ENCODE data around the gene MMP24. TPM values are rescaled to one million over a fixed set of nuclear protein-coding genes. Genes with fewer than 3 reads are reported as not detected.

MMP24 gene
- total RNA-seq, 2 experiments from 2014 or later, result not detected

DNA sequence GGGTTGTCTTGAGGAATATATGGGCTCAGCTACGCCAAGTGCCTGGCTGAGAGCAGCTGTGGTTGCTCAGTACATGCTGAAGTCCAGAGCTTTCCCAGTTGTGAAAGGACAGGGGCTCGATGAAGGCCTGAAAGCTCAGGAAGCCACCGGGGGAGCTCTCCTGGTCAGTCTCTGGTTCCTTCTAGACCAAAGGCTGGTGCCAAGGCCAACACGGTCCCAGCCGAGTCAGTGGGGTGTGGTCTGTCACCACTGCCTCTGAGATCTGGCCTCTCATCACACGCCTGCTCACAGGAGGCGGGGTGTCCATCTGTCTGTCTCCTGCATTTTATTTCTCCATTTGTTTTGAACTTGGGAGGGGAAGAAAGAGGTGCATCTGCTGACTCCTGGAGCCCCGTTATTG is 70.7 kb downstream of the MMP24 start:
- no peaks in the 10 kb centered on the region for H3K36me3 Mint-ChIP-seq (ENCODE audit: low read depth)
- no peak for DNase-seq
- H3K4me1 Mint-ChIP-seq, result no peaks in the 10 kb centered on the region
- H3K27ac Mint-ChIP-seq, result no peak overlapping the region
- H3K27me3 Mint-ChIP-seq, result peaks cover 4% of the 10 kb centered on the region
- H3K4me3 Mint-ChIP-seq, result no peak overlapping the region
- H3K9me3 Mint-ChIP-seq, result no peaks in the 10 kb centered on the region
- POLR2A ChIA-PET, result no interaction called here
- CTCF ChIA-PET, result interaction anchor here (1.3 to 2.2 kb wide), 3 partner anchors 10 to 224 kb away, joined by 3 to 7 read pairs (median 3); partner anchors contain the start of gene EIF6

GRCh38 chr20:35297740-35298139 is 71.2 kb downstream of the MMP24 start:
- POLR2A ChIA-PET, result no interaction called here
- peaks cover 4% of the 10 kb centered on the region for H3K27me3 Mint-ChIP-seq
- DNase-seq, result no peak
- H3K4me1 Mint-ChIP-seq, result no peaks in the 10 kb centered on the region
- no peaks in the 10 kb centered on the region for H3K36me3 Mint-ChIP-seq (ENCODE audit: low read depth)
- H3K9me3 Mint-ChIP-seq, result no peaks in the 10 kb centered on the region
- H3K4me3 Mint-ChIP-seq, result no peak overlapping the region
- H3K27ac Mint-ChIP-seq, result no peak overlapping the region
- CTCF ChIA-PET, result interaction anchor here (1.3 to 2.2 kb wide), 4 partner anchors 9 to 224 kb away, joined by 3 to 7 read pairs (median 4); partner anchors contain the start of gene EIF6

GRCh38 chr20:35298264-35298663 is 71.8 kb downstream of the MMP24 start:
- H3K27ac Mint-ChIP-seq, result no peak overlapping the region
- H3K36me3 Mint-ChIP-seq (ENCODE audit: low read depth), result no peaks in the 10 kb centered on the region
- no peak for DNase-seq

DNA sequence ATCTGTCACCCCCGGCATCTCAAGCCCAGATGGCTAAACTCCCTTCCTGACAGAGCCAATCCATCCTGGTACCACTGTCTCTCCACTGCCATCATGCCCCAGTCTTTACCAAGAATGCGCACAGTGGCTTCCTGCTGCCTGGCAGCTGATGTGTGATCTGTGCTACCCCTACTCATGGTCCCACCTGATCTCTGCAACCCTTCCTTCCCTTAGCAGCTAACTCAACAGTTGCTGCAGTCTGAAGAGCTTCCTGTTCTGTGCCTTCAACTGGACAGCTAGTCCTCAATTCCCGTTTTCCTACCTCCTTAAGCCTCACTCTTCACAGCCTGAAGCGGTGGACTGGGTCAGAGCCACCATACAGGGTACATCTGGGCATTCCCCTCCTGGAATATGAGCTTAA is 73.3 kb downstream of the MMP24 start:
- H3K27me3 Mint-ChIP-seq, result peaks cover 4% of the 10 kb centered on the region
- H3K4me3 Mint-ChIP-seq, result no peak overlapping the region
- ChIA-PET CTCF (interaction anchor here (1.0 to 2.1 kb wide), 4 partner anchors 10 to 148 kb away, joined by 3 to 6 read pairs (median 4); no protein-coding TSS in a partner anchor), POLR2A (no interaction called here)
- no peak overlapping the region for H3K27ac Mint-ChIP-seq
- peaks cover 14% of the 10 kb centered on the region for H3K4me1 Mint-ChIP-seq
- DNase-seq, result no peak
- H3K36me3 Mint-ChIP-seq (ENCODE audit: low read depth), result no peaks in the 10 kb centered on the region
- no peaks in the 10 kb centered on the region for H3K9me3 Mint-ChIP-seq

More at GRCh38 chr20:35298264-35298663, 71.8 kb downstream of the MMP24 start:
- ChIA-PET CTCF (interaction anchor here (0.6 to 2.2 kb wide), 5 partner anchors 11 to 225 kb away, joined by 3 to 7 read pairs (median 4); partner anchors contain the start of gene EIF6), POLR2A (no interaction called here)
- peaks cover 4% of the 10 kb centered on the region for H3K27me3 Mint-ChIP-seq
- no peak overlapping the region for H3K4me3 Mint-ChIP-seq
- H3K4me1 Mint-ChIP-seq, result no peaks in the 10 kb centered on the region
- H3K9me3 Mint-ChIP-seq, result no peaks in the 10 kb centered on the region

- CTCF ChIA-PET, result interaction anchor here (0.8 to 2.1 kb wide), 7 partner anchors 9 to 147 kb away, joined by 3 to 7 read pairs (median 3); partner anchors contain the start of gene MMP24OS
- Mint-ChIP-seq H3K4me1 (peaks cover 23% of the 10 kb centered on the region), H3K27ac (no peak overlapping the region), H3K4me3 (no peak overlapping the region), H3K27me3 (no peaks in the 10 kb centered on the region), H3K36me3 (ENCODE audit: low read depth) (no peaks in the 10 kb centered on the region), H3K9me3 (no peaks in the 10 kb centered on the region)
- no peak for DNase-seq
- POLR2A ChIA-PET, result no interaction called here
These were observed 74.2 kb downstream of the MMP24 start for GRCh38 chr20:35300469-35301262.

- H3K4me1 Mint-ChIP-seq, result peaks cover 30% of the 10 kb centered on the region
These were observed 74.9 kb downstream of the MMP24 start for GRCh38 chr20:35301426-35301825.

GRCh38 chr20:35302421-35303335 is 76.2 kb downstream of the MMP24 start:
- CTCF ChIA-PET, result interaction anchor here (0.6 to 8.1 kb wide), 19 partner anchors 7 to 1031 kb away, joined by 3 to 90 read pairs (median 6); partner anchors contain the start of genes CEP250 and EIF6
- Mint-ChIP-seq H3K27ac (no peak overlapping the region), H3K36me3 (ENCODE audit: low read depth) (no peaks in the 10 kb centered on the region), H3K4me3 (no peak overlapping the region), H3K27me3 (no peaks in the 10 kb centered on the region), H3K9me3 (no peaks in the 10 kb centered on the region), H3K4me1 (peaks cover 40% of the 10 kb centered on the region)
- DNase-seq, result no peak
- POLR2A ChIA-PET, result no interaction called here

More at GRCh38 chr20:35301426-35301825, 74.9 kb downstream of the MMP24 start:
- Mint-ChIP-seq H3K27me3 (no peaks in the 10 kb centered on the region), H3K4me3 (no peak overlapping the region), H3K9me3 (no peaks in the 10 kb centered on the region), H3K27ac (no peak overlapping the region), H3K36me3 (ENCODE audit: low read depth) (no peaks in the 10 kb centered on the region)
- ChIA-PET POLR2A (no interaction called here), CTCF (interaction anchor here (0.8 to 5.9 kb wide), 7 partner anchors 8 to 138 kb away, joined by 3 to 45 read pairs (median 6); partner anchors contain the start of gene MMP24OS)
- no peak for DNase-seq

DNA sequence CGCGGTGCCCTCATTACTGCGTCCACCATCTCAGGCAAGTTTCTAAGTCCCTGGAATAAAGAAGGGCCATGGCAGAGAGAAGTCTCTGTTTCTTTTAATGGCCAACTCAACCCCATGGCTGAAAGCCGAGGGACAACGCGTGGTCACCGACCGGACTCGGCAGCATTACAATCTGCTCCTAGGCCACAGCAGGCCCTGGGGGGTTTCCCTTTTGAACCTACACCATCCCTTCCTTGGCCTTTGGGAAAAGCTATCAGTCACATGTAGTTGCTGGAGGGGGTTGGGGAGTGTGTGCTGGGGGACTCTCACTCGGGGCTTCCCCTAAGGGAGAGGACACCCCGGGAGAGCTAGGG is 76.9 kb downstream of the MMP24 start:
- Mint-ChIP-seq H3K4me3 (no peak overlapping the region), H3K36me3 (ENCODE audit: low read depth) (peaks cover 2% of the 10 kb centered on the region), H3K4me1 (peaks cover 44% of the 10 kb centered on the region), H3K27me3 (no peaks in the 10 kb centered on the region), H3K9me3 (no peaks in the 10 kb centered on the region), H3K27ac (no peak overlapping the region)
- ChIA-PET CTCF (interaction anchor here (0.6 to 8.1 kb wide), 24 partner anchors 8 to 1031 kb away, joined by 3 to 90 read pairs (median 5); partner anchors contain the start of genes CEP250 and EIF6), POLR2A (no interaction called here)
- no peak for DNase-seq

DNA sequence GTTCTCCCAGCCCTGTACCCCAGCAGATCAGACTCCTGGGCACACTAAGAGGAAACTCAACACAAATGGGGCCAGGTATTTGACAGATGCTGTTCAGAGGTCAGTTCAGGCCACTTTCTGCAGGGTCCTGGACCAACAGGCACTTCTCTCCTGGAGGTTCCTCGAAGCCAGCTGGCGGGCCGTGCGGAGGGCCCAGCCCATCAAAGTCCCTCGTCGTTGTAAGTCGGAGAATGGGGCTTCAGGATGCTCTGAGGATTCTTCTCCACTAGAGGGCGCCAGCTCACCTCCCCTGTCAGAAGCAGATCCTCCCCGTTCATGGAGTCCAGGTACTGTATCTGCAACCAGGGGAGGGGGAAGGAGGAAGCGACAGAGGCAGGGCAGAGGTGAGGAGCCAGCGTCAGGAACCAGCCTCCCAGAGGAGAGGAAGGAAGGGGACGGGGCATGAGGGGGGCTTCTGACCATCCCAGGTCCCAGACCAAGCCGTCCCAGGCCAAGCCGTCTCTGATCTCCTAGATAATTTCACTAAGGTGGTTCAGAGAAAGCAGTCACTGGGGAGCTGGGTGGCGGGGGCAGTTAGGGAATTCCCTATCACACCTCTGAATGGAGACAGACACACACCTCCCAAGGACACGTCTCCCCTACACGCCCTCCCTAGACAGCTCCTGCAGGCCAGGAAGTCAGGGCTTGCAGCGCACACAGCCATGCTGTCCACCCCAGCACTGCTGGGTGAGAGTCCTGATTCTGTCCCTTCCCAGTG is 77.4 kb downstream of the MMP24 start:
- no peaks in the 10 kb centered on the region for H3K27me3 Mint-ChIP-seq
- peak overlapping the region; percentile 48 for H3K27ac Mint-ChIP-seq
- CTCF ChIA-PET, result interaction anchor here (0.6 to 8.1 kb wide), 35 partner anchors 9 to 1032 kb away, joined by 3 to 90 read pairs (median 3); partner anchors contain the start of genes CEP250, EDEM2 and EIF6
- peak; percentile 91 for DNase-seq
- H3K4me1 Mint-ChIP-seq, result peaks cover 44% of the 10 kb centered on the region
- peaks cover 2% of the 10 kb centered on the region for H3K36me3 Mint-ChIP-seq (ENCODE audit: low read depth)
- H3K9me3 Mint-ChIP-seq, result no peaks in the 10 kb centered on the region
- POLR2A ChIA-PET, result no interaction called here
- H3K4me3 Mint-ChIP-seq, result no peak overlapping the region

DNA sequence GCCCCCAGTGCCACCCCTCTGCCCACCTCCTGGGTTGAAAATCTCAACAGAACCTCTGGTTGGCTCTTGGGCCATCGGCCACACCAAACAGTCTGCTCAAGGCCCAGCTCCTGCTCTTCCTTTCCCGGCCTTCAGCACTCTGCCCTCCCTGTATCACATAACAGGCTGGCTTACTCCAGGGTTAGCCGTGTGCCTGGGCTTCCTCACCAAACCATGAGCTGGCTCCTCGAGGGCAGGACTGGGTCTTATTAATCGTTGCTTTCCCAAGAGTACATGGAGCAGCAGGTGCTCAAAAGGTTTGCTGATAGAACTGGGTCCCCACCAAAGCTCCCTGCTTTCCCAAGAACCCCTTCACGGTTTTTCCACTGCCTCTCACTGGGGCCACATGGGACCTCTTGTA is 78.5 kb downstream of the MMP24 start:
- peaks cover 44% of the 10 kb centered on the region for H3K4me1 Mint-ChIP-seq
- ChIA-PET POLR2A (interaction anchor here (0.6 to 1.3 kb wide), 2 partner anchors 16 to 150 kb away, joined by 4 read pairs; no protein-coding TSS in a partner anchor), CTCF (interaction anchor here (0.6 to 8.1 kb wide), 17 partner anchors 8 to 571 kb away, joined by 3 to 90 read pairs (median 5); partner anchors contain the start of genes EDEM2 and EIF6)
- peak overlapping the region; percentile 42 for H3K27ac Mint-ChIP-seq
- no peaks in the 10 kb centered on the region for H3K9me3 Mint-ChIP-seq
- DNase-seq, result no peak
- H3K4me3 Mint-ChIP-seq, result no peak overlapping the region
- H3K27me3 Mint-ChIP-seq, result no peaks in the 10 kb centered on the region
- H3K36me3 Mint-ChIP-seq (ENCODE audit: low read depth), result peaks cover 2% of the 10 kb centered on the region

DNA sequence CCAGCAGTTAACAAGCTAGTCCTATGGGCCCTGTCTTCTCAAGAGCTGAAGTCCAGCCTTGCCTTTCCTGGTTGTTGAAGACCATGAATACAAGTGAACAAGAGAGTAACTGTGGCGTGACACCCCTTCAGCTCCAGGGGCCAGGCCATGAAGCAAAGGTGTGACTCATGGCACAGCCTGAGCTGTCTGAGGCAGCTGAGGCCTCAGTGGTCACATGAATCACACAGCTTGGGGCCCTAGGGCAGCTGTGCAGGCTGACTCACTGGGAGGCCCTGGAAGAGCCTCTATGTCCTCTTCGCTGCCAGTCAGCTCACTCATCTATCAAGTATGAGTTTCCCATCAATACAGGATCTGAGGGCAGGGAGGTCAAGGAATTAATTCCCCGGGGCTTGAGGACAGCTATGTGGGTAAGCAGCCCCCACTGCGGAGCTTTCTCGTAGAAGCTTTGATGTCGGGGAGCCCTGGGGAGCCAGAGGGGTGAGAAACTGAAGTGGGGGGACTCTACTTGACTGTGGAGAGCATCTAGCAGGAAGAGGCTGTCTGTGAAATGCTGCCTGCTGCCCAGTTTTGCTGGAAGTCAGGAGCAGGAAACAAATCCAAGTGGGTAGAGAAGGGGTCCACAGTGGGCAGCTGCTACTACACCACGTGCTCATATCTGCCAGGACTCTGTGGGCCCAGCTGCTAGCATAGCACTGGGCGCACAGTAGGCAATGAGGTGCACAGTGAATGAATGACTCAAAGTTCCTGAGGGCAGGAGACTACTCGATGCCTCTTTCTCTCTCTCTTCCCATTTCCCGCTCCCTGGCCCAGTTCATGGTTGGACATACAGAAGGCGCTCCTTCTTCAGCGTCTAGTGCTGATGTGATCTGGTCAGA is 79.4 kb downstream of the MMP24 start:
- H3K4me3 Mint-ChIP-seq, result no peak overlapping the region

More for the DNA sequence above, 79.4 kb downstream of the MMP24 start:
- CTCF ChIA-PET, result interaction anchor here (0.6 to 8.1 kb wide), 13 partner anchors 9 to 161 kb away, joined by 3 to 90 read pairs (median 4); no protein-coding TSS in a partner anchor
- Mint-ChIP-seq H3K27me3 (no peaks in the 10 kb centered on the region), H3K9me3 (no peaks in the 10 kb centered on the region), H3K36me3 (ENCODE audit: low read depth) (peaks cover 2% of the 10 kb centered on the region), H3K27ac (peak overlapping the region; percentile 88), H3K4me1 (peaks cover 45% of the 10 kb centered on the region)
- POLR2A ChIA-PET, result interaction anchor here (0.9 to 1.3 kb wide), 2 partner anchors 149 to 158 kb away, joined by 3 to 4 read pairs; partner anchors contain the start of gene EDEM2
- DNase-seq, result peak; percentile 48

All from activated CD4-positive, alpha-beta T cell treated with anti-CD3 and anti-CD28 coated beads, Interleukin-2, amount 10 ng/mL, durations not matched to agents 7 days and 5 days (primary cell).